IPS-15b (cell line): ENCODE data around the gene CP.
"Not testable (repeated sequence)": the region's sequence is repeated elsewhere in the genome, so short reads cannot be mapped to it uniquely, and the experiment has no call there.

Experiments used
- H3K27me3 ChIP-seq: one replicate; pipeline ENCODE4 v1.6.1; 2013; ENCODE audit warnings: low read length; ENCODE audit not compliant: control insufficient read depth, insufficient read depth
- H3K36me3 ChIP-seq: one replicate; pipeline ENCODE4 v1.6.1; 2013; ENCODE audit warnings: low read length; ENCODE audit not compliant: control insufficient read depth, insufficient read depth
- H3K4me1 ChIP-seq: one replicate; pipeline ENCODE4 v1.6.1; 2013; ENCODE audit warnings: mild to moderate bottlenecking, low read length; ENCODE audit not compliant: control insufficient read depth, insufficient read depth
- H3K4me3 ChIP-seq: one replicate; pipeline ENCODE4 v1.5.1; 2013; ENCODE audit warnings: low read depth, low read length
- H3K9ac ChIP-seq: one replicate; pipeline ENCODE4 v1.6.1; 2013; ENCODE audit warnings: low read depth, mild to moderate bottlenecking, low read length
- H3K9me3 ChIP-seq: one replicate; pipeline ENCODE4 v1.6.1; 2013; ENCODE audit warnings: mild to moderate bottlenecking, low read length; ENCODE audit not compliant: control insufficient read depth, insufficient read depth

The CP gene

DNA sequence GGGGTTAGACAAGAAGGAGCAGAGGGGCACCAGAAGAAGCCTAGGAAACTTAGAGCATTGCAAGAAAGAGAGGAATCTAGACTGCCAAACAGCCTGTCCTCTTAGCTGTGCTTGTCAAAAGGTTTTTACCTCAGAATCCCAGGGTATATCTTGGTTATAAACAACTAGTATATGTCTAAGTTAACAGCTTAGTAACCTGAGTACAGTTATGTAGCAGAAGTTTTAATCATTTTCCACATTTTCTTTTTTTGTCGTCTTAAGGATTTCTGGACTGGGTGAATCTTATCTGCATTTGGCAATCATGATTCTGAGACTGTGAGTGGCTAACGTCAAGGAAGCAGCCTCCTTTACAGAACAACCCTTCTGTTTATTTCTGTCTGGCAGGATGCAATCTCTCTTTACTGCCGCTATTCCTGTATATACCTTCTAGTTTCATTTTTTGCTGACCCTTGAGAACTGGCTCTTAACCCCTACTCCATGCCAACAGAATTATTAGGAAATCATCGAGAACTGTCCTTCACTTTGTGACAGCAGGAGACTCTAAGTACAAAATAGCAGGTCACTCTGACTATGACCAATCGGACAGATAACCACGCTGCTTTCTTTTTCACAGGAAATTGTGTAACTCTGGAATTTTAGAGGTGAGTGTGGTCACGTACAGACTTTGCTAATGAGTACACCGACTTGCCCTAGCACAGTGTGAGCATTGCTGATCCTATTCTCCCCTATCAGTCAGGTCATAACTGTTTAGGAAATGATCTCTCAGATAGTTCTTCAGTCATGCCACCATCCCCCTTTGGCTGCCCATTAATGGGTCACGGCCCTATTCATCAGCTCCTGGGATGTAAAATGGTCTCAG, 3.3 kb upstream of the CP start:
- Histone ChIP-seq H3K4me3 (no peak overlapping the region), H3K27me3 (no peaks in the 10 kb centered on the region), H3K4me1 (no peaks in the 10 kb centered on the region), H3K9me3 (no peaks in the 10 kb centered on the region), H3K36me3 (no peaks in the 10 kb centered on the region), H3K9ac (no peak overlapping the region)

GRCh38 chr3:149223461-149223820, 1.8 kb upstream of the CP start:
- H3K9ac ChIP-seq: no peak overlapping the region

GRCh38 chr3:149219380-149220121, 2.1 kb downstream of the CP start:
- not testable (repeated sequence) for H3K36me3 ChIP-seq, H3K27me3 ChIP-seq, H3K9ac ChIP-seq, H3K9me3 ChIP-seq, H3K4me3 ChIP-seq, H3K4me1 ChIP-seq

More at GRCh38 chr3:149223461-149223820, 1.8 kb upstream of the CP start:
- Histone ChIP-seq H3K4me3 (no peak overlapping the region), H3K9me3 (no peaks in the 10 kb centered on the region), H3K4me1 (no peaks in the 10 kb centered on the region), H3K27me3 (no peaks in the 10 kb centered on the region), H3K36me3 (no peaks in the 10 kb centered on the region)

GRCh38 chr3:149217347-149217746, 4.3 kb downstream of the CP start:
- Histone ChIP-seq H3K9me3 (no peaks in the 10 kb centered on the region), H3K27me3 (no peaks in the 10 kb centered on the region), H3K9ac (no peak overlapping the region)

GRCh38 chr3:149216193-149216869, 5.3 kb downstream of the CP start:
- Histone ChIP-seq H3K4me1 (peaks cover 5% of the 10 kb centered on the region), H3K9ac (no peak overlapping the region)

More at GRCh38 chr3:149217347-149217746, 4.3 kb downstream of the CP start:
- no peak overlapping the region for H3K4me3 ChIP-seq
- H3K36me3 ChIP-seq: no peaks in the 10 kb centered on the region
- peaks cover 5% of the 10 kb centered on the region for H3K4me1 ChIP-seq

GRCh38 chr3:149215515-149215914, 6.1 kb downstream of the CP start:
- H3K4me3 ChIP-seq: no peak overlapping the region
- H3K36me3 ChIP-seq: no peaks in the 10 kb centered on the region
- no peak overlapping the region for H3K9ac ChIP-seq
- no peaks in the 10 kb centered on the region for H3K9me3 ChIP-seq
- H3K4me1 ChIP-seq: peaks cover 5% of the 10 kb centered on the region
- no peaks in the 10 kb centered on the region for H3K27me3 ChIP-seq

More at GRCh38 chr3:149216193-149216869, 5.3 kb downstream of the CP start:
- Histone ChIP-seq H3K36me3 (no peaks in the 10 kb centered on the region), H3K9me3 (no peaks in the 10 kb centered on the region), H3K27me3 (no peaks in the 10 kb centered on the region), H3K4me3 (no peak overlapping the region)

DNA sequence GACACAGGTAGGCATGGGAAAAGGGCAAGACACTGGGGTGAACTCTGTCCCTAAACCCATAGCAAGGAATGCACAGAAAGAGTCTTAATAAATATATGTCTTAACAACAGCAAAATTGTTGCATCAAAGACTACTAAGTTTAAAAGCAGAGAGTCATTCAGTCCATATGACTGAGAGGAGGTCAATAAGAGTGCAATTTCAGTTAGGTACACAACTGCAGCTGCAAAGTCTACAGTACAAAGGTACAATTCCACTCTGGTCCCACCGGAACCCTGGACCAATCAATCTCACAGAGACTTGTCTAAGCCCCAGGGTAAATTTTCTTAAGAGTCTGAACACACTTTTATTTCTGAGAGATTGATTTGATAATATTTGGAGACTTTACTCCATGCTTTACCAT, 6.9 kb downstream of the CP start:
- H3K36me3 ChIP-seq: no peaks in the 10 kb centered on the region
- H3K4me3 ChIP-seq: no peak overlapping the region
- no peak overlapping the region for H3K9ac ChIP-seq
- H3K9me3 ChIP-seq: no peaks in the 10 kb centered on the region
- H3K27me3 ChIP-seq: no peaks in the 10 kb centered on the region
- peaks cover 5% of the 10 kb centered on the region for H3K4me1 ChIP-seq

DNA sequence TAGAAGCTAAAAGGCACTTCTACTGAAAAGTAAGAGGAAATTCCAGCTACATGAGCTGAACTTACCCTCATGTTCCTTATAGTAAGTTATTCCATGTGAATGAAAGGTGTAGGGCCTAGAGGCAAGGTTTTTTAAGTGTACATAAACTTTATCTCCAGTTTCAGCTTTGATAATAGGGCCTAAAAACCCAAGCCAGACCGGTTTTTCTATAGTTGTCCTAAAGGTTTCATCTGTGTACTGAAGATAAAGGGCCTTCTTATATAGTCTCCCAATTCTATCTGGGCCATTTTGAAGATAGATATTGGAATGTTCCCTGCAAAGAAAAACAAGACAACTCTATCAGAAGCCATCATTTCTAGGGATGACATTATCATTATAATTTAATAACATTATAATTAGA, 9.2 kb downstream of the CP start:
- H3K4me3 ChIP-seq: no peak overlapping the region
- no peak overlapping the region for H3K9ac ChIP-seq
- no peaks in the 10 kb centered on the region for H3K27me3 ChIP-seq
- H3K4me1 ChIP-seq: peaks cover 5% of the 10 kb centered on the region
- H3K36me3 ChIP-seq: no peaks in the 10 kb centered on the region
- no peaks in the 10 kb centered on the region for H3K9me3 ChIP-seq

GRCh38 chr3:149209431-149209830, 12.2 kb downstream of the CP start:
- Histone ChIP-seq H3K4me3 (no peak overlapping the region), H3K36me3 (no peaks in the 10 kb centered on the region), H3K4me1 (peaks cover under 1% of the 10 kb centered on the region), H3K9me3 (no peaks in the 10 kb centered on the region), H3K9ac (no peak overlapping the region), H3K27me3 (no peaks in the 10 kb centered on the region)

- peaks cover 4% of the 10 kb centered on the region for H3K4me1 ChIP-seq
These were observed 14.2 kb downstream of the CP start for GRCh38 chr3:149207475-149207874.

DNA sequence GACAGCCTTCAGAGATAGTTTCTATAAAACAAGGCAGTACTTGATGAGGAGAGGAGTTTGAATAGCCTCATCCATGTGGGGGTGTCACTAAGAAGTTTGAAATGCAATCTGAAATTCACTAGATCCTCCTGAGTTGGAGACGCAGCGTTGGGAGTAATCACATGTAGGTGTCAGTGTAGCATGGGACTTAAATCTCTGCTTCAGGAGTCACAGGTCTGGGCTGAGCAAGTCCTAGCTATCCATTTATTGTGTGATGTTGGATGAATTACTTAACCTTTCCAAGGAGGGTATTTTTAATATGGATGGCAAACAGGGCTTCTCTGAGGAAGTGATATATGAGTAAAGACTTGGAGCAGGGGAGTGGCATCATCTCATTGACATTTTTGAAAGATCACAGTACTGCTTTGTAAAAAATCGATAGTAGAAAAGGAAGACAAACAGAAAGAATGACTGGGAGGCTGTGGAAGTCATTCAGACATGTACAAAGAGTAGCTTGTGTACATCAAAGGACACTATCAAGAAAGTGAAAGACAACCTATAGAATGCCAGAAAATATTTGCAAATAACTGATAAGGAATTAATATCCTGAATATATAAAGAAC, 17.1 kb downstream of the CP start:
- Histone ChIP-seq H3K9me3 (no peaks in the 10 kb centered on the region), H3K27me3 (no peaks in the 10 kb centered on the region), H3K4me3 (no peak overlapping the region), H3K4me1 (peaks cover 9% of the 10 kb centered on the region), H3K9ac (no peak overlapping the region), H3K36me3 (no peaks in the 10 kb centered on the region)

More at GRCh38 chr3:149207475-149207874, 14.2 kb downstream of the CP start:
- Histone ChIP-seq H3K36me3 (no peaks in the 10 kb centered on the region), H3K9me3 (no peaks in the 10 kb centered on the region), H3K4me3 (no peak overlapping the region), H3K9ac (no peak overlapping the region), H3K27me3 (no peaks in the 10 kb centered on the region)
